Panc1 (cell line): ENCODE data around the gene RGPD4.

Experiments
- POLR2AphosphoS5 ChIP-seq: IDR thresholded peaks from 2 replicates; pipeline ENCODE4 v1.6.1; 2012; ENCODE audit warnings: mild to moderate bottlenecking, low read depth, low read length, moderate library complexity
- SIN3A ChIP-seq: IDR thresholded peaks from 2 replicates; pipeline ENCODE4 v1.6.1; 2012; ENCODE audit warnings: low read depth, mild to moderate bottlenecking, low read length, moderate library complexity, borderline replicate concordance; ENCODE audit not compliant: insufficient read depth
- TCF7L2 ChIP-seq: IDR thresholded peaks from 2 replicates; pipeline ENCODE4 v1.6.1; 2011; ENCODE audit warnings: mild to moderate bottlenecking, low read depth, low read length, inconsistent platforms
- TF ChIP-seq, protein P1 (sequence below): fragments of 450-650 bp; IDR thresholded peaks from 2 replicates; pipeline ENCODE4 v1.5.1; 2017; ENCODE audit warnings: mild to moderate bottlenecking
- TF ChIP-seq, protein P2 (sequence below), 2 experiments: IDR thresholded peaks; 2 replicates each; pipeline ENCODE4 v1.6.1; 2011 to 2012; ENCODE audit warnings: low read depth in 2 of 2, control low read depth in 1 of 2, low read length in 1 of 2, mild to moderate bottlenecking in 1 of 2, moderate library complexity in 1 of 2; ENCODE audit not compliant: insufficient read depth in 1 of 2

- TF ChIP-seq, protein P1, sequence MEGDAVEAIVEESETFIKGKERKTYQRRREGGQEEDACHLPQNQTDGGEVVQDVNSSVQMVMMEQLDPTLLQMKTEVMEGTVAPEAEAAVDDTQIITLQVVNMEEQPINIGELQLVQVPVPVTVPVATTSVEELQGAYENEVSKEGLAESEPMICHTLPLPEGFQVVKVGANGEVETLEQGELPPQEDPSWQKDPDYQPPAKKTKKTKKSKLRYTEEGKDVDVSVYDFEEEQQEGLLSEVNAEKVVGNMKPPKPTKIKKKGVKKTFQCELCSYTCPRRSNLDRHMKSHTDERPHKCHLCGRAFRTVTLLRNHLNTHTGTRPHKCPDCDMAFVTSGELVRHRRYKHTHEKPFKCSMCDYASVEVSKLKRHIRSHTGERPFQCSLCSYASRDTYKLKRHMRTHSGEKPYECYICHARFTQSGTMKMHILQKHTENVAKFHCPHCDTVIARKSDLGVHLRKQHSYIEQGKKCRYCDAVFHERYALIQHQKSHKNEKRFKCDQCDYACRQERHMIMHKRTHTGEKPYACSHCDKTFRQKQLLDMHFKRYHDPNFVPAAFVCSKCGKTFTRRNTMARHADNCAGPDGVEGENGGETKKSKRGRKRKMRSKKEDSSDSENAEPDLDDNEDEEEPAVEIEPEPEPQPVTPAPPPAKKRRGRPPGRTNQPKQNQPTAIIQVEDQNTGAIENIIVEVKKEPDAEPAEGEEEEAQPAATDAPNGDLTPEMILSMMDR = no peak
- TF ChIP-seq, protein P2, sequence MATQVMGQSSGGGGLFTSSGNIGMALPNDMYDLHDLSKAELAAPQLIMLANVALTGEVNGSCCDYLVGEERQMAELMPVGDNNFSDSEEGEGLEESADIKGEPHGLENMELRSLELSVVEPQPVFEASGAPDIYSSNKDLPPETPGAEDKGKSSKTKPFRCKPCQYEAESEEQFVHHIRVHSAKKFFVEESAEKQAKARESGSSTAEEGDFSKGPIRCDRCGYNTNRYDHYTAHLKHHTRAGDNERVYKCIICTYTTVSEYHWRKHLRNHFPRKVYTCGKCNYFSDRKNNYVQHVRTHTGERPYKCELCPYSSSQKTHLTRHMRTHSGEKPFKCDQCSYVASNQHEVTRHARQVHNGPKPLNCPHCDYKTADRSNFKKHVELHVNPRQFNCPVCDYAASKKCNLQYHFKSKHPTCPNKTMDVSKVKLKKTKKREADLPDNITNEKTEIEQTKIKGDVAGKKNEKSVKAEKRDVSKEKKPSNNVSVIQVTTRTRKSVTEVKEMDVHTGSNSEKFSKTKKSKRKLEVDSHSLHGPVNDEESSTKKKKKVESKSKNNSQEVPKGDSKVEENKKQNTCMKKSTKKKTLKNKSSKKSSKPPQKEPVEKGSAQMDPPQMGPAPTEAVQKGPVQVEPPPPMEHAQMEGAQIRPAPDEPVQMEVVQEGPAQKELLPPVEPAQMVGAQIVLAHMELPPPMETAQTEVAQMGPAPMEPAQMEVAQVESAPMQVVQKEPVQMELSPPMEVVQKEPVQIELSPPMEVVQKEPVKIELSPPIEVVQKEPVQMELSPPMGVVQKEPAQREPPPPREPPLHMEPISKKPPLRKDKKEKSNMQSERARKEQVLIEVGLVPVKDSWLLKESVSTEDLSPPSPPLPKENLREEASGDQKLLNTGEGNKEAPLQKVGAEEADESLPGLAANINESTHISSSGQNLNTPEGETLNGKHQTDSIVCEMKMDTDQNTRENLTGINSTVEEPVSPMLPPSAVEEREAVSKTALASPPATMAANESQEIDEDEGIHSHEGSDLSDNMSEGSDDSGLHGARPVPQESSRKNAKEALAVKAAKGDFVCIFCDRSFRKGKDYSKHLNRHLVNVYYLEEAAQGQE (IDR thresholded peaks at IDR 0.05; ENCODE audit: insufficient read depth in 1 of 2, low read depth in 2 of 2, low read length in 1 of 2) = no peak
- TF ChIP-seq POLR2AphosphoS5 = no peak
- TF ChIP-seq SIN3A = no peak
- no peak for TF ChIP-seq TCF7L2
These were observed 16.9 kb upstream of the RGPD4 start for GRCh38 chr2:107809835-107810234.
